HG03108 (cell line): ENCODE results near the gene MLEC.

Experiments
- ATAC-seq: cut with Tn5 transposase; IDR thresholded peaks from one replicate; pipeline ENCODE4 v1.9.1; 2021; ENCODE audit warnings: moderate library complexity; ENCODE audit not compliant: unreplicated experiment

Gene MLEC

GRCh38 chr12:120690083-120690450, 3.1 kb downstream of the MLEC start:
- no peak for ATAC-seq

- ATAC-seq, result no peak
These were observed 4.0 kb downstream of the MLEC start for GRCh38 chr12:120690978-120691377.

GRCh38 chr12:120692524-120693033, 5.6 kb downstream of the MLEC start:
- no peak for ATAC-seq

- ATAC-seq, result no peak
These were observed 6.9 kb downstream of the MLEC start for GRCh38 chr12:120693848-120694247.

GRCh38 chr12:120696626-120697025, 9.7 kb downstream of the MLEC start:
- ATAC-seq, result no peak

GRCh38 chr12:120697344-120697743, 10.4 kb downstream of the MLEC start:
- ATAC-seq, result no peak

- ATAC-seq, result no peak
These were observed 11.7 kb downstream of the MLEC start for GRCh38 chr12:120698665-120699064.

GRCh38 chr12:120699553-120699952, 12.6 kb downstream of the MLEC start:
- ATAC-seq, result no peak

- no peak for ATAC-seq
These were observed 13.9 kb downstream of the MLEC start for GRCh38 chr12:120700886-120701285.

- ATAC-seq, result no peak
These were observed 15.7 kb downstream of the MLEC start for GRCh38 chr12:120702637-120703036.

- no peak for ATAC-seq
These were observed 16.5 kb downstream of the MLEC start for GRCh38 chr12:120703311-120703942.

- ATAC-seq, result no peak
These were observed 18.7 kb downstream of the MLEC start for GRCh38 chr12:120705618-120706017.

- no peak for ATAC-seq
These were observed 19.1 kb downstream of the MLEC start for GRCh38 chr12:120706029-120706428.

GRCh38 chr12:120708651-120709050, 21.7 kb downstream of the MLEC start:
- ATAC-seq, result no peak

GRCh38 chr12:120710031-120710804, 23.3 kb downstream of the MLEC start, which contains the start of gene UNC119B:
Gene UNC119B, plus strand, starts transcription at chr12:120710458. Its CDS starts 17 bp downstream, at chr12:120710475.
- peak; percentile 52 for ATAC-seq

- peak; percentile 34 for ATAC-seq
These were observed 23.9 kb downstream of the MLEC start for GRCh38 chr12:120710805-120711296.

GRCh38 chr12:120711411-120711810, 24.5 kb downstream of the MLEC start:
- ATAC-seq, result no peak

- no peak for ATAC-seq
These were observed 25.7 kb downstream of the MLEC start for GRCh38 chr12:120712610-120713009.

GRCh38 chr12:120713861-120714482, 27.0 kb downstream of the MLEC start:
- ATAC-seq, result peak; percentile 35

- no peak for ATAC-seq
These were observed 31.1 kb downstream of the MLEC start for GRCh38 chr12:120718055-120718454.

- peak; percentile 48 for ATAC-seq
These were observed 32.1 kb downstream of the MLEC start for GRCh38 chr12:120719072-120719471.
